Measurements from ENCODE around the gene TARBP2.

DNA sequence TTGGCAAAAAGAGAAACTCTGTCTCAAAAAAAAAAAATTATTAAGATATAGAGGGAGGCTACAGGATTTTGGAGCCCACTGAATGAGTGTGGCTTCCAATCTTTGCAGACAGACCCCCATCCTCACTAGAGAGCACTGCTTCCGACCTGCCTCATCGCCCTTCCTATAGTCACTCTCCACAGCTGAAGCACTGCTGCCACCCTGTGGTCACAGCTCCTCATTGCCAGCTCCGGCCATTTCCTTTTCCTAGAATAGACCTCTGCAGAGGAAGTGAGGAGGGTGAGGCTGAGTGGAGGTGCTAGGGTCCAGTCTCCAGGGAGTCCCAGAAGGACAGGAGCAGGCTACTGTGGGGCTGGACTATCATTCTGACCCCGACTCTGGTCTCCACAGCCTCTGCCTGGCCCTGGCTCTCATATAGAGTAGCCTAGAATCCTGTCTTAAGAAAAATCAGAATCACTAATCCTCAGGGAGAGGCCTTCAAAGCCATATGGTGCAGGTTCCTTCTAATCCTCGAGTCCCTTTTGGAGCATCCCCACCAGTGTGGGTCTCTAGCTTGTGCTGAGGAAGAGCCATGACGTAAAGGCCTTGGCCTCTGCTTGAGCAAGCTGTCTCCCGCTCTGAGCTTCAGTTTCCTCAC is 7.6 kb downstream of the TARBP2 start:
- no peak for TF ChIP-seq POLR2AphosphoS5 (IDR thresholded peaks at IDR 0.05)
- TF ChIP-seq, protein P1, sequence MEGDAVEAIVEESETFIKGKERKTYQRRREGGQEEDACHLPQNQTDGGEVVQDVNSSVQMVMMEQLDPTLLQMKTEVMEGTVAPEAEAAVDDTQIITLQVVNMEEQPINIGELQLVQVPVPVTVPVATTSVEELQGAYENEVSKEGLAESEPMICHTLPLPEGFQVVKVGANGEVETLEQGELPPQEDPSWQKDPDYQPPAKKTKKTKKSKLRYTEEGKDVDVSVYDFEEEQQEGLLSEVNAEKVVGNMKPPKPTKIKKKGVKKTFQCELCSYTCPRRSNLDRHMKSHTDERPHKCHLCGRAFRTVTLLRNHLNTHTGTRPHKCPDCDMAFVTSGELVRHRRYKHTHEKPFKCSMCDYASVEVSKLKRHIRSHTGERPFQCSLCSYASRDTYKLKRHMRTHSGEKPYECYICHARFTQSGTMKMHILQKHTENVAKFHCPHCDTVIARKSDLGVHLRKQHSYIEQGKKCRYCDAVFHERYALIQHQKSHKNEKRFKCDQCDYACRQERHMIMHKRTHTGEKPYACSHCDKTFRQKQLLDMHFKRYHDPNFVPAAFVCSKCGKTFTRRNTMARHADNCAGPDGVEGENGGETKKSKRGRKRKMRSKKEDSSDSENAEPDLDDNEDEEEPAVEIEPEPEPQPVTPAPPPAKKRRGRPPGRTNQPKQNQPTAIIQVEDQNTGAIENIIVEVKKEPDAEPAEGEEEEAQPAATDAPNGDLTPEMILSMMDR (IDR thresholded peaks at IDR 0.05): peak in 3 of 4 experiments; percentile 91 to 95 (median 91)
- TF ChIP-seq POLR2A (IDR thresholded peaks at IDR 0.05): no peak

All from gastroesophageal sphincter (tissue), 3 donors.